ENCODE results near the gene WDR20. TPM values are rescaled to one million over a fixed set of nuclear protein-coding genes. Genes with fewer than 3 reads are reported as not detected.

WDR20 gene
- total and polyA plus RNA-seq, 2 of the 8 experiments (the other 6 are each of a cell fraction or from before 2014, with no cell fraction given) = 11.2 to 26.7 TPM

GRCh38 chr14:102094101-102094500 lies 45.6 kb upstream of the WDR20 start (continued):
- TF ChIP-seq NANOG (IDR thresholded peaks at IDR 0.05; ENCODE audit: insufficient read depth, low read depth, low read length, poor library complexity, severe bottlenecking) (no peak), BACH1 (IDR thresholded peaks at IDR 0.05; ENCODE audit: low read length) (no peak), EP300 (IDR thresholded peaks at IDR 0.05; ENCODE audit: borderline replicate concordance in 1 of 2, low read depth in 2 of 2, low read length in 2 of 2) (no peak)
